Measurements from ENCODE around the gene MAP4K1. TPM values are rescaled to one million over a fixed set of nuclear protein-coding genes. Genes with fewer than 3 reads are reported as not detected.

The MAP4K1 gene
- polyA plus RNA-seq, 1 donor from 2014 or later, result 1.0 TPM

GRCh38 chr19:38650172-38650775 is 32.5 kb upstream of the MAP4K1 start:
- no peaks in the 10 kb centered on the region for H3K9me3 ChIP-seq (ENCODE audit: low read length)
- no peaks in the 10 kb centered on the region for H3K27me3 ChIP-seq (ENCODE audit: insufficient read depth, low read depth, low read length)
- H3K4me2 ChIP-seq (ENCODE audit: low read length), result peak overlapping the region; percentile 84
- no peak overlapping the region for H3K9ac ChIP-seq (ENCODE audit: low read length)
- H3K4me3 ChIP-seq (ENCODE audit: low read length), result peak overlapping the region; percentile 97
- no peak overlapping the region for H2AFZ ChIP-seq (ENCODE audit: low read depth, low read length)
- H4K20me1 ChIP-seq (ENCODE audit: insufficient read depth), result peaks cover 5% of the 10 kb centered on the region
- H3K36me3 ChIP-seq (ENCODE audit: insufficient read depth, low read length), result no peaks in the 10 kb centered on the region
- no peaks in the 10 kb centered on the region for H3K9me2 ChIP-seq (ENCODE audit: insufficient read depth, low read length)
- peaks cover 4% of the 10 kb centered on the region for H3F3A ChIP-seq (ENCODE audit: insufficient read depth, low read length, poor library complexity, severe bottlenecking)
- peaks cover 53% of the 10 kb centered on the region for H3K79me2 ChIP-seq (replicated peaks; ENCODE audit: insufficient read depth, low read length)
- no peak for TF ChIP-seq RAD21 (conservative IDR thresholded peaks at IDR 0.05)
- no peak for TF ChIP-seq POLR2AphosphoS5 (IDR thresholded peaks at IDR 0.05)
- no peak for TF ChIP-seq MXI1 (conservative IDR thresholded peaks at IDR 0.05; ENCODE audit: poor library complexity, severe bottlenecking)
- TF ChIP-seq EZH2 (IDR thresholded peaks at IDR 0.05; ENCODE audit: borderline replicate concordance, insufficient read depth, low read length, poor library complexity, severe bottlenecking), result no peak
- no peak for TF ChIP-seq TAF1 (IDR thresholded peaks at IDR 0.05; ENCODE audit: low read depth)
- TF ChIP-seq SMC3 (conservative IDR thresholded peaks at IDR 0.05; ENCODE audit: poor library complexity), result no peak
- TF ChIP-seq, protein P1, sequence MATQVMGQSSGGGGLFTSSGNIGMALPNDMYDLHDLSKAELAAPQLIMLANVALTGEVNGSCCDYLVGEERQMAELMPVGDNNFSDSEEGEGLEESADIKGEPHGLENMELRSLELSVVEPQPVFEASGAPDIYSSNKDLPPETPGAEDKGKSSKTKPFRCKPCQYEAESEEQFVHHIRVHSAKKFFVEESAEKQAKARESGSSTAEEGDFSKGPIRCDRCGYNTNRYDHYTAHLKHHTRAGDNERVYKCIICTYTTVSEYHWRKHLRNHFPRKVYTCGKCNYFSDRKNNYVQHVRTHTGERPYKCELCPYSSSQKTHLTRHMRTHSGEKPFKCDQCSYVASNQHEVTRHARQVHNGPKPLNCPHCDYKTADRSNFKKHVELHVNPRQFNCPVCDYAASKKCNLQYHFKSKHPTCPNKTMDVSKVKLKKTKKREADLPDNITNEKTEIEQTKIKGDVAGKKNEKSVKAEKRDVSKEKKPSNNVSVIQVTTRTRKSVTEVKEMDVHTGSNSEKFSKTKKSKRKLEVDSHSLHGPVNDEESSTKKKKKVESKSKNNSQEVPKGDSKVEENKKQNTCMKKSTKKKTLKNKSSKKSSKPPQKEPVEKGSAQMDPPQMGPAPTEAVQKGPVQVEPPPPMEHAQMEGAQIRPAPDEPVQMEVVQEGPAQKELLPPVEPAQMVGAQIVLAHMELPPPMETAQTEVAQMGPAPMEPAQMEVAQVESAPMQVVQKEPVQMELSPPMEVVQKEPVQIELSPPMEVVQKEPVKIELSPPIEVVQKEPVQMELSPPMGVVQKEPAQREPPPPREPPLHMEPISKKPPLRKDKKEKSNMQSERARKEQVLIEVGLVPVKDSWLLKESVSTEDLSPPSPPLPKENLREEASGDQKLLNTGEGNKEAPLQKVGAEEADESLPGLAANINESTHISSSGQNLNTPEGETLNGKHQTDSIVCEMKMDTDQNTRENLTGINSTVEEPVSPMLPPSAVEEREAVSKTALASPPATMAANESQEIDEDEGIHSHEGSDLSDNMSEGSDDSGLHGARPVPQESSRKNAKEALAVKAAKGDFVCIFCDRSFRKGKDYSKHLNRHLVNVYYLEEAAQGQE (IDR thresholded peaks at IDR 0.05; ENCODE audit: borderline replicate concordance), result no peak
- TF ChIP-seq EP300 (conservative IDR thresholded peaks at IDR 0.05; ENCODE audit: poor library complexity, severe bottlenecking), result no peak
- TF ChIP-seq CTCF (IDR thresholded peaks at IDR 0.05; ENCODE audit: poor library complexity, severe bottlenecking), result no peak
- H3K27ac ChIP-seq (ENCODE audit: low read length), result no peak overlapping the region

DNA sequence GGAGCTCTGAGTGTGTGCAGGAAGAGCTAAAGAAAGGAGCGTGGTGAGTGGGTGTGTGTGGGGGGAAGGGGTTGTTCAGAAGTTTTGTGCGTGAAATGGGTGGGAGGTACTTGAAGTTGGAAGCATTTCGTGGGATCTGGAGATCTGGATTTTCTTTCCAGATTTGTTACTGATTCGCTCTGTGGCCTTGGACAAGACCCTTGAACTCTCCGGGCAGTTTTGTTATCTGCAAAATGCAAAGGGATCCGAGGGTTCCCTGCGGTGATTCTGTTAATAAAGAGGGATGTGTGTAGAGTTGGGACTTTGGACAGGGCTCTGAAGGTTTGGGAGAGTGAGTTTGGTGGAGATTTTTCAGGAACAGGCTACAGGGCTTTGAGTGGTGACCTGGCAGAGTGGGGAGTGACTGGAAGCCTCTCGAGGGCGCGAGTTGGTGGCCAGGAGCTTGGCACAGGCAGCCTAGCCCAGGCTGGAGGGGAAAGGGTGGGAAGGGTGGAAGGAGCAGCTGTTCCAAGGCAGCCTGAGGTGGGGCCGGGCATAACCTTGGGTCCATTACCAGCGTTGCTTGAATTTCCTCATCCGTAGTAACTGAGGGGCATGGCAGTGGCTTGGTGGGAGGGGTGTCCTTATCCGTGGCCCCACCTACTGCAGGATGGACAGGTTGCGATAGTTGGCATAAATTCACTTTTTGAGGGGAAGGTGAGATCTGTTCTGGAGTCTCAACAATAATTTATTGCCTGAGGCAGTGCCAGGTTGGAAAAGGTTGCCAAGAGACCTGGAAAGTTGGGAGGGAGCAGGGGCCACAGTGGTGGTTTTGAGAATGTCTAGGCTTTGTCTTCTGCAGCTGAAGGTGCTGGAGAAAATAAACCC is 31.8 kb upstream of the MAP4K1 start:
- H3K27ac ChIP-seq (ENCODE audit: low read length), result peak overlapping the region; percentile 78
- no peaks in the 10 kb centered on the region for H3K9me2 ChIP-seq (ENCODE audit: insufficient read depth, low read length)
- H3K4me2 ChIP-seq (ENCODE audit: low read length), result peak overlapping the region; percentile 84
- no peaks in the 10 kb centered on the region for H3K9me3 ChIP-seq (ENCODE audit: low read length)
- peak overlapping the region; percentile 83 for H3K9ac ChIP-seq (ENCODE audit: low read length)
- peaks cover 5% of the 10 kb centered on the region for H4K20me1 ChIP-seq (ENCODE audit: insufficient read depth)
- no peak for TF ChIP-seq TAF1 (IDR thresholded peaks at IDR 0.05; ENCODE audit: low read depth)
- no peak for TF ChIP-seq EZH2 (IDR thresholded peaks at IDR 0.05; ENCODE audit: borderline replicate concordance, insufficient read depth, low read length, poor library complexity, severe bottlenecking)
- TF ChIP-seq MXI1 (conservative IDR thresholded peaks at IDR 0.05; ENCODE audit: poor library complexity, severe bottlenecking), result no peak
- TF ChIP-seq EP300 (conservative IDR thresholded peaks at IDR 0.05; ENCODE audit: poor library complexity, severe bottlenecking), result no peak
- no peak for TF ChIP-seq POLR2AphosphoS5 (IDR thresholded peaks at IDR 0.05)
- TF ChIP-seq RAD21 (conservative IDR thresholded peaks at IDR 0.05), result no peak
- TF ChIP-seq SMC3 (conservative IDR thresholded peaks at IDR 0.05; ENCODE audit: poor library complexity), result no peak
- TF ChIP-seq CTCF (IDR thresholded peaks at IDR 0.05; ENCODE audit: poor library complexity, severe bottlenecking), result no peak
- TF ChIP-seq, protein P1 (IDR thresholded peaks at IDR 0.05; ENCODE audit: borderline replicate concordance), result no peak
- no peaks in the 10 kb centered on the region for H3K36me3 ChIP-seq (ENCODE audit: insufficient read depth, low read length)
- no peak overlapping the region for H2AFZ ChIP-seq (ENCODE audit: low read depth, low read length)
- no peaks in the 10 kb centered on the region for H3K27me3 ChIP-seq (ENCODE audit: insufficient read depth, low read depth, low read length)
- H3F3A ChIP-seq (ENCODE audit: insufficient read depth, low read length, poor library complexity, severe bottlenecking), result peaks cover 4% of the 10 kb centered on the region
- peaks cover 49% of the 10 kb centered on the region for H3K79me2 ChIP-seq (replicated peaks; ENCODE audit: insufficient read depth, low read length)
- H3K4me3 ChIP-seq (ENCODE audit: low read length), result peak overlapping the region; percentile 97
